Measurements from ENCODE around the gene ZNF717.
"Not testable (repeated sequence)": the region's sequence is repeated elsewhere in the genome, so short reads cannot be mapped to it uniquely, and the experiment has no call there.

ZNF717 gene

GRCh38 chr3:75785081-75785755 lies at the start of gene ZNF717:
Gene ZNF717, minus strand, starts transcription at chr3:75785549. Its CDS starts 2,187 bp downstream, at chr3:75783362.
- peak; percentile 93 for DNase-seq

- DNase-seq = not testable (repeated sequence)
These were observed 45.7 kb upstream of the ZNF717 start for GRCh38 chr3:75831076-75831475.

DNA sequence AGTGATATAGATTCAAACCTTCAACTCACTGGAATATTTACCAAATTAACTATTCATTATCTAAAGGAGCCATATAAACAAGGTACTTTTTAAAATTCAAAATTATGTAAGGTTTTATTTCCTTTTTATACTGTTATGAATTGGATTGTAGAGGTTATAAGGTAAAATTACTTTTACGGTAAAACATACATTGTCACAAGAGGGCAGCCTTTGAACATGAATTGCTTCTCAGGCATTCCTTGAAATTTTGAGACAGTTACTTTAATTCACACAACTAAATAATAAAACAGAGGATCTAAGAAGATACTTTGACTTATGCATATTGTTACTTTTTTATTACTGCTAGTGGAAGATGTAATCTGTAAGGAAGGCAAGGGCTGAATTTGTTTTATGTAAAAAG lies 32.7 kb upstream of the ZNF717 start:
- DNase-seq = not testable (repeated sequence)

GRCh38 chr3:75816287-75817180 lies 31.2 kb upstream of the ZNF717 start:
- DNase-seq = not testable (repeated sequence)

DNA sequence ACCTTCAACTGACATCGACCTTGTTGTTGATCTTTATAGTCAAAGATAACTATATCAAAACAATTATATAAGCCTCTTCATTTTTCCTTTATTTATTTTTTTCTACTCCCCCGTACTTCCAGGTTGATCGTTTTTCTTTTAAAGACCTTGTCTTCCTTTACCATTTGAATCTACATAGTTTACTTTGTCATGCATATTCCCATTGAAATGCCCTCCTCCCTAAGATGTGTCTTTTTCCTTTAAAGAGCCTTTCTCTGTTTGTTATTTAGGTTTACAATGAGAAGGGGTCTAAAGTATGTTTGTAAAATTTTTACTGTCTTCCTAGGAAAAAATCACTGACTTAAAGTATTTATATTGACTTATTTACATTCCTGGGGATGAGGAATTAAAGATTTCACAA lies 29.4 kb upstream of the ZNF717 start:
- no peak for DNase-seq

GRCh38 chr3:75782506-75782905 lies 2.8 kb downstream of the ZNF717 start:
- no peak for DNase-seq

GRCh38 chr3:75781079-75781745 lies 4.1 kb downstream of the ZNF717 start:
- no peak for DNase-seq

- DNase-seq = not testable (repeated sequence)
These were observed 7.6 kb downstream of the ZNF717 start for GRCh38 chr3:75777742-75778141.

- not testable (repeated sequence) for DNase-seq
These were observed 13.7 kb downstream of the ZNF717 start for GRCh38 chr3:75771631-75772030.

GRCh38 chr3:75768303-75769017 lies 16.9 kb downstream of the ZNF717 start:
- DNase-seq = no peak

DNA sequence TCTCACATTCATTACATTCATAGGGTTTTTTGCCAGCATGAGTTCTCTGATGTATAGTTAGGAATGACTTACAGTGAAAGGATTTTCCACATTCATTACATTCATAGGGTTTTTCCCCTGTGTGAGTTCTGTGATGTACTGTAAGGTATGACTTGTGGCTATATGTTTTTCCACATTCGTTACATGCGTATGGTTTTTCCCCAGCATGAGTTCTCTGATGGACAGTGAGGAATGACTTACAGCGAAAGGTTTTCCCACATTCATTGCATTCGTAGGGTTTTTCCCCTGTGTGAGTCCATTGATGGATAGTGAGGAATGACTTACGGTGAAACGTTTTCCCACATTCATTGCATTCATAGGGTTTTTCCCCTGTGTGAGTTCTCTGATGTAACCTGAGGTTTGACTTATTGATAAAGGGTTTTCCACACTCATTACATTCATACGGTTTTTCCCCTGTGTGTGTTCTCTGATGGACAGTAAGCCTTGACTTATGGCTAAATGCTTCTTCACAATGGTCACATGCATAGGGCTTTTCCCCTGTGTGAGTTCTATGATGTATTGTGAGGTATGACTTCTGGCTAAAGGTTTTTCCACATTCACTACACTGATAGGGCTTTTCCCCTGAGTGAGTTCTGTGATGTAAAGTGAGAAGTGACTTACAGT lies 47.4 kb downstream of the ZNF717 start:
- no peak for DNase-seq

DNA sequence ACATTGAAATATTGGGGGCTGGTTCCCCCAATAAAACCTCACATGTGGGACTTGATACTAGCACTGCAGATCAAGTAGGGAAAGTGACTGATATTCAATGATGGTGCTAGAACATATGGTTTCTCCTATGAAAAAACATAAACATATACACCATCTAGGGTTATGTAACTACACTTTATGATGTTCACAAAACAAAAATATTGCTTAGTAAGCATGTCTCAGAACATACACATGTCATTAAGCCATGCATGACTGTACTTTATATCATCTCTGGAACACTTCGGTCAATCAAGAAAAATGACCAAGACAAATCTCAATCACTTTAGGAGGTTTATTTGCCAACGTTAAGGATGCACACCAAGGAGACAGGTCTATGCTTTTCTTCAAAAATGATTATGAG lies 57.4 kb downstream of the ZNF717 start:
- no peak for DNase-seq

DNA sequence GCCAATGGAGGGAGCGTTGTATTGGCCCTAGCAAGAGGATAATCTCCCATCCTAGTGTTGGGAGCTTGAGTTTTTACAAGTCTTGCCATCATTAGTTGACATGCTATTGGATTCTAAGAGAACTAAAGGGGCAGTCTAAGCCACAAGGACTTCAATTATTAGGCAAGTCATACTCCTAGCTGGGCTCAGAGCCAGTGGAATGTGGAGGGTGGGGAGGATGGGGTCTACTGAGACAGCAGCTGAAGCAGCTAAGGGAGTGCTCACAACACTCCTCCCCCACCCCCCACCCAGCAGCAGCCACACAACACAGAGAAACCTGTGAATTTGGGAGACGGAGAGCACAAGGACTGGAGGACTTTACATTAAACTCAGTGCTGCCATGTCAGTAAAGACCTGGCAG lies 93.3 kb downstream of the ZNF717 start:
- DNase-seq = no peak

DNA sequence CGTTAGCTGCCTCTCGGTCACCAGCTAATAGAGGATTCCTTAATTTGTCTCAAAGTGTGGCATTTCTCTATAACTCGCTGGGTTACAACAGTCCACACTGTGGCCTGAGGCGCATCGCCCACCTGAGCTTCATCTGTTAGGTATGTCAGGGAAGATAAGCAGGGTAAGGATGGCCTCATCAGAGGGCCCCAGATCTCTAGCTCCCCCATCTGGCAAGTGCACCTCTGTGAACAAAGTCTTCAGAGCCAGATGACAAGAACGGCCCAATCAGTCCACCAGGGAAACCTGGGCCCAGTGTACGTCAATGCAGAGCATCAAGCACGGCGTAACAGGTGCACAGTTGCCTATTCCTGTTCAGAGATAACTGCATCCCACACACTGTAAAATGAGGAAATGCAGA lies 98.0 kb downstream of the ZNF717 start:
- DNase-seq = no peak

Measured in activated naive CD4-positive, alpha-beta T cell treated with anti-CD3 and anti-CD28 coated beads, Interleukin-2, amount 50 U/mL, for 16 hours (primary cell).